Mesenteric fat pad (tissue), 1 donor: ENCODE results near the gene MYOZ1. TPM values are rescaled to one million over a fixed set of nuclear protein-coding genes. Genes with fewer than 3 reads are reported as not detected.
"Not testable (repeated sequence)": the region's sequence is repeated elsewhere in the genome, so short reads cannot be mapped to it uniquely, and the experiment has no call there.

ENCODE experiments used
- DNase-seq: peaks from one replicate; pipeline ENCODE4 v3.0.0-alpha.2; 2020; ENCODE audit warnings: low spot score
- long read RNA-seq: library from polyadenylated mRNA; unstranded; transcript quantifications from one replicate; pipeline ENCODE4 v2.0.0, GENCODE V29; 2020
- total RNA-seq: library from RNA; stranded (reverse); fragmentation: NEBNext Ultra II Directional; extraction: Animal tissue kit (Norgen Biotek cat#: 25700); gene quantifications from one replicate; pipeline ENCODE4 v1.2.1, GENCODE V29; 2021
- donor health status: DM: yes; HTN: yes; CAD: no.

MYOZ1 gene
- 0.58 TPM for total RNA-seq
- long read RNA-seq, partial matches to known transcripts: 0 of 1 reads
- long read RNA-seq, other reads (novel, unspliced or antisense): 0 of 1 reads

GRCh38 chr10:73641328-73642060, at the start of gene MYOZ1:
Gene MYOZ1, minus strand, starts transcription at chr10:73641474. Its CDS starts 1,457 bp downstream, at chr10:73640017.
- DNase-seq: no peak

GRCh38 chr10:73690755-73691154, 49.5 kb upstream of the MYOZ1 start:
- DNase-seq: not testable (repeated sequence)

GRCh38 chr10:73689596-73689995, 48.3 kb upstream of the MYOZ1 start:
- DNase-seq: not testable (repeated sequence)

- DNase-seq: not testable (repeated sequence)
Observed at GRCh38 chr10:73687641-73688040, 46.4 kb upstream of the MYOZ1 start.

- not testable (repeated sequence) for DNase-seq
Observed at GRCh38 chr10:73674546-73674945, 33.3 kb upstream of the MYOZ1 start.

GRCh38 chr10:73668378-73668777, 27.1 kb upstream of the MYOZ1 start:
- not testable (repeated sequence) for DNase-seq

- DNase-seq: not testable (repeated sequence)
Observed at GRCh38 chr10:73666153-73666809, 25.0 kb upstream of the MYOZ1 start.

GRCh38 chr10:73665581-73665980, 24.3 kb upstream of the MYOZ1 start:
- DNase-seq: not testable (repeated sequence)

GRCh38 chr10:73664156-73665040, 23.1 kb upstream of the MYOZ1 start:
- not testable (repeated sequence) for DNase-seq

GRCh38 chr10:73663621-73664020, 22.3 kb upstream of the MYOZ1 start:
- DNase-seq: not testable (repeated sequence)

GRCh38 chr10:73662705-73663104, 21.4 kb upstream of the MYOZ1 start:
- DNase-seq: not testable (repeated sequence)

- DNase-seq: no peak
Observed at GRCh38 chr10:73655990-73656298, 14.7 kb upstream of the MYOZ1 start, which contains the start of gene SYNPO2L. Gene SYNPO2L, minus strand, starts transcription at chr10:73656029. Its CDS starts 107 bp downstream, at chr10:73655922.

- DNase-seq: no peak
Observed at GRCh38 chr10:73655257-73655989, 14.1 kb upstream of the MYOZ1 start.

GRCh38 chr10:73653701-73654100, 12.4 kb upstream of the MYOZ1 start:
- no peak for DNase-seq

- no peak for DNase-seq
Observed at GRCh38 chr10:73653195-73653594, 11.9 kb upstream of the MYOZ1 start.

- DNase-seq: no peak
Observed at GRCh38 chr10:73650537-73651331, 9.5 kb upstream of the MYOZ1 start.

GRCh38 chr10:73649876-73650536, 8.7 kb upstream of the MYOZ1 start:
- no peak for DNase-seq

- no peak for DNase-seq
Observed at GRCh38 chr10:73648975-73649829, 7.9 kb upstream of the MYOZ1 start.
